Activated naive CD8-positive, alpha-beta T cell treated with anti-CD3 and anti-CD28 coated beads, Interleukin-2, amount 10 ng/mL, durations not matched to agents 7 days and 5 days (primary cell): ENCODE data around the gene RAB4B. TPM values are rescaled to one million over a fixed set of nuclear protein-coding genes. Genes with fewer than 3 reads are reported as not detected.
"Not testable (repeated sequence)": the region's sequence is repeated elsewhere in the genome, so short reads cannot be mapped to it uniquely, and the experiment has no call there.

Experiments used
- ATAC-seq: fragments of 150-1000 bp; cut with Tn5 transposase; one replicate; pipeline ENCODE4 v1.10.0; 2021; ENCODE audit warnings: low read depth, moderate library complexity
- POLR2A ChIA-PET: fragments of 350-600 bp; sonication (Branson Sonifier 250); formaldehyde crosslinking; loops from one replicate; lab custom pipeline; 2021; ENCODE audit warnings: antibody characterized with exemption; lab: Charles Lee
- DNase-seq: peaks from one replicate; pipeline ENCODE4 v3.0.0; 2021
- H3K27ac Mint-ChIP-seq: one replicate; pipeline ENCODE4 v1.8.0; 2022; ENCODE audit warnings: mild to moderate bottlenecking, mixed read lengths
- H3K27me3 Mint-ChIP-seq: one replicate; pipeline ENCODE4 v1.8.0; 2022; ENCODE audit warnings: mild to moderate bottlenecking, moderate library complexity, mixed read lengths
- H3K36me3 Mint-ChIP-seq: one replicate; pipeline ENCODE4 v1.8.0; 2021; ENCODE audit warnings: mild to moderate bottlenecking, mixed read lengths
- H3K4me1 Mint-ChIP-seq: one replicate; pipeline ENCODE4 v1.8.0; 2021; ENCODE audit warnings: mixed read lengths
- H3K4me3 Mint-ChIP-seq: one replicate; pipeline ENCODE4 v1.8.0; 2022; ENCODE audit warnings: mild to moderate bottlenecking, moderate library complexity, mixed read lengths
- H3K9me3 Mint-ChIP-seq: one replicate; pipeline ENCODE4 v1.8.0; 2021; ENCODE audit warnings: mixed read lengths
- total RNA-seq, 2 experiments: library from RNA; stranded (reverse); gene quantifications; one replicate each; pipeline ENCODE4 v1.2.3, GENCODE V29; 2021

RAB4B gene
- total RNA-seq, 2 experiments from 2014 or later, result 53.1 to 57.7 TPM

DNA sequence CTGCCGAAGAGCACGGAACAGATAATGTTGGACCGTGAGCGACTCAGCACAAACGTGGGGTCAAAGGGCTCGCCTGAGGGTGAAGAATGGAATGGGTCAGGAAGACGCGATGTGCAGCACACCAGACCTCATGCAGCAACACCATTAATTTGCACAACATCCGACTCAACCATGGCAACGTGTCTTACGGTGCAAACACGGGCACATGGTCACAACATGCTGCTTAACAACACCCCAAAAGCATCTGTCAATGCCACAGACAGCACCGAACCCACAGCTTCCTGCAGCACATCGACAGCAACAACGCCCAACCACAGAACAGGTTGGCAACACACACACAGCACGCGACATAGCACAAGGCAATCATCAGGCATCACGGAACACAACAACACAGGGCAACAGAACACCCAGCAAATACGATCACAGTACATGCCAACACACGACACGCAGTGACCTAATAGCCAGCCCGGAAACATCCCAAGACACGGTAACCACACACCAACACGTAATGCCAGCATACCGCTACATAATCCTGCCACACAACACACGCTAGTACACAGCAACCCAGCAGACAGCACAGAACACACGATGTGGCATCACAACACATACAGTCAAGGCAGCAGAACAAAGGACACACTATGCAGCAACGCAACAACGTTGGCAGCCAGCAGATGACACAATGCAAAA lies 48.8 kb downstream of the RAB4B start:
- DNase-seq, H3K27me3 Mint-ChIP-seq, POLR2A ChIA-PET, H3K9me3 Mint-ChIP-seq: not testable (repeated sequence)
- ATAC-seq, result peak; percentile 78
- Mint-ChIP-seq H3K36me3 (peaks cover 15% of the 10 kb centered on the region), H3K27ac (peak overlapping the region; percentile 75), H3K4me1 (peaks cover 17% of the 10 kb centered on the region), H3K4me3 (peak overlapping the region; percentile 18)

DNA sequence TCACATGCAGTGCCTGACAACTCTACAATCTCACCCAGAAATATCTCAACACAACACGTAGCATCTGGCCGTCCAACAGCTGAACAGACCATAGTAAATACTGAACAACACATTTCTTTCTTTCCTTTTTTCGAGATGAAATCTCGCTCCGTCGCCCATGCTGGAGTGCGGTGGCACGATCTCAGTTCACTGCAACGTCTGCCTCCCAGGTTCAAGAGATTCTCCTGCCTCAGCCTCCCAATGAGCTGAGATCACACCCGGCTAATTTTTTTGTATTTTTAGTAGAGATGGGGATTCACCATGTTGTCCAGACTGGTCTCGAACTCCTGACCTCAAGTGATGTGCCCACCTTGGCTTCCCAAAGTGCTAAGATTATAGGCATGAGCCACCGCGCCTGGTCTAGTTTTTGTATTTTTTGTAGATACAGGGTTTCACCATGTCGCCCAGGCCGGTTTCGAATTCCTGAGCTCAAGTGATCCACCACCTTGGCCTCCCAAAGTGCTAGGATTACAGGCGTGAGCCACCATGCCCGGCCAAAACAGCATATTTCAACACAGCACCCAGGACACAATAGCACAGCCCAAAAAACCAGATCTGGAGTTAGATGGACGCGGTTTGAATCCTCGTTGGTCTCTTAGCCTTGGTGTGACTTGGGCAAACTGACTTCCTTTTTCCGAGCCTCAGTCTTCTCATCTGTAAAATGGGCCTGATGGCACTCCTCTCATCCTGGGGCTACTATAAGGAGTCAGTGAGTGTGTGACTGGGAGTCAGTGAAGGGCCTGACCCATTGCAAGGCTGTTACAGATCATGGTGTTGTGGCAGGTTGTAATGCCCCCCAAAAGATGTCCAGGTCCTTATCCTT lies 49.6 kb downstream of the RAB4B start:
- H3K36me3 Mint-ChIP-seq, result peaks cover 15% of the 10 kb centered on the region
- peak overlapping the region; percentile 75 for H3K27ac Mint-ChIP-seq
- POLR2A ChIA-PET, result no interaction called here
- DNase-seq (no peak), ATAC-seq (no peak)
- no peak overlapping the region for H3K4me3 Mint-ChIP-seq
- H3K4me1 Mint-ChIP-seq, result peaks cover 19% of the 10 kb centered on the region
- no peaks in the 10 kb centered on the region for H3K27me3 Mint-ChIP-seq
- peaks cover 2% of the 10 kb centered on the region for H3K9me3 Mint-ChIP-seq

GRCh38 chr19:40829205-40829604 lies 51.2 kb downstream of the RAB4B start:
- H3K27ac Mint-ChIP-seq, result peak overlapping the region; percentile 44

DNA sequence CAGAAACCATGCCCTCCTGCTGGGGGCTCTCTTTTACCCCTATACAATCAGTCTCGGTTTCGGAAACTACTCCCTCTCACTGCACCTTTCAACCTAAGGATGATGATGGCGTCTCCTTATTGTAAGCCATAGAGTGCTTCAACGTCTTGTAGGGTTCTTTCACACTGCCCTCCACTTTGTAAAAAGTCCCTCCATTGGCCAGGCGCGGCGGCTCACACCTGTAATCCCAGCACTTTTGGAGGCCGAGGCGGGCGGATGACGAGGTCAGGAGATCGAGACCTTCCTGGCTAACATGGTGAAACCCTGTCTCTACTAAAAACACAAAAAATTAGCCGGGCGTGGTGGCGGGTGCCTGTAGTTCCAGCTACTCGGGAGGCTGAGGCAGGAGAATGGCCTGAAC lies 52.7 kb downstream of the RAB4B start:
- ATAC-seq, H3K27ac Mint-ChIP-seq, H3K27me3 Mint-ChIP-seq, POLR2A ChIA-PET, DNase-seq, H3K9me3 Mint-ChIP-seq, H3K4me3 Mint-ChIP-seq: not testable (repeated sequence)
- Mint-ChIP-seq H3K4me1 (peaks cover 23% of the 10 kb centered on the region), H3K36me3 (peaks cover 15% of the 10 kb centered on the region)

More at GRCh38 chr19:40829205-40829604, 51.2 kb downstream of the RAB4B start:
- POLR2A ChIA-PET, result no interaction called here
- peaks cover 25% of the 10 kb centered on the region for H3K4me1 Mint-ChIP-seq
- ATAC-seq, result no peak
- H3K4me3 Mint-ChIP-seq, result no peak overlapping the region
- peaks cover 15% of the 10 kb centered on the region for H3K36me3 Mint-ChIP-seq
- no peak for DNase-seq
- H3K27me3 Mint-ChIP-seq, result no peaks in the 10 kb centered on the region
- peaks cover 2% of the 10 kb centered on the region for H3K9me3 Mint-ChIP-seq

DNA sequence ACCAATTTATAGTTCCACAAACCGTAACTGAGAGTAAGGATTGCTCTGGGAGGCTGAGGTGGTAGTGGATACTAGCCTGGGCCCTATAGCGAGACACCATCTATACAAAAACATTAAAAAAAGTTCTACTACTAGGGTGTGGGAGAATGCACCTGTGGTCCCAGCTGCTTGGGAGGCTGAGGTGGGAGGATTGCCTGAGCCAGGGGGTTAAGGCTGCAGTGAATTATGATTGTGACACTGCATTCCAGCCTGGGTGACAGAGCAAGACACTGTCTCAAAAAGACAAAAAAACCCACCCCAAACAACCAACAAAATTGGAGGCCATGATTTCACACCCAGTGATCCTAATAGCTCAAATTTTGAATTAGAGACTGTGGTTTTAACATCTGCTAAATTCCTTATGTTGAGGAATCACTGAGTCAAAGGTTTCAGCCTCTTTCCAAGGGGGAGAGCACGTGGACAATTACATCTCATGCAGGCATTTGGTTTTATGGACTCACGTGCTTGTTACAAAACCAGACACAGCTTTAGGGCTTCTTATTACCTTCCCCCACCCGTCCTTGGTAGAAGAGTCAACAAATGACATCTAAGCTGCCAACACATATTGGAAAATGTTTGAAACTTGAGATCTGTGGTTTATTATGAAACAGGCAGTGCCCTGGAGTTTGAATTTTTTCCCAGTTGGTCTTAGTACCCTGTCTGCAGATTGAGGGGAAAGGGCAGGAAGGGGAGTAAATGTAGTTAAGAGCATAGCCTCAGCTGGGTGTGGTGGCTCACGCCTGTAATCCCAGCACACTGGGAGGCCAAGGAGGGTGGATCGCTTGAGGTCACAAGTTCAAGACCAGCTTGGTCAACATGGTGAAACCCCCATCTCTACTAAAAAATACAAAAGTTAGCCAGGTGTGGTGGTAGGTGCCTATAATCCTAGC lies 53.7 kb downstream of the RAB4B start:
- H3K4me3 Mint-ChIP-seq, result no peak overlapping the region
- POLR2A ChIA-PET, result interaction anchor here (1.6 kb wide), 1 partner anchor 12 kb away, joined by 3 read pairs; no protein-coding TSS in a partner anchor
- DNase-seq (no peak), ATAC-seq (no peak)
- peaks cover 17% of the 10 kb centered on the region for H3K4me1 Mint-ChIP-seq
- no peaks in the 10 kb centered on the region for H3K27me3 Mint-ChIP-seq
- peaks cover 2% of the 10 kb centered on the region for H3K9me3 Mint-ChIP-seq
- no peak overlapping the region for H3K27ac Mint-ChIP-seq
- H3K36me3 Mint-ChIP-seq, result peaks cover 10% of the 10 kb centered on the region

DNA sequence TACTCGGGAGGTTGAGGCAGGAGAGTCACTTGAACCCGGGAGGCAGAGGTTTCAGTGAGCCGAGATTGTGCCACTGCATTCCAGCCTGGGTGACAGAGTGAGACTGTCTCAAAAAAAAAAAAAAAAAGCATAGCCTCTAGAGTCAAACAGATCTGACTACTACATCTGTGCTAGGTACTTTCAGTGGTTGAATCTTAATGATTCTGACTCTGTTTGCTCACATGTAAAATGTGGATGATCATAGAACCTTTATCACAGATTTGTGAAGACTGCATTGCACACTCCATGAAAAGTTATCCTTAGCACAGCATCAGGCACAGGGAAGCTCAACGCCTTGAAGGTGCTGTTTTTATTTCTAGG lies 54.4 kb downstream of the RAB4B start:
- not testable (repeated sequence) for H3K36me3 Mint-ChIP-seq, DNase-seq, H3K4me3 Mint-ChIP-seq, H3K9me3 Mint-ChIP-seq, H3K27ac Mint-ChIP-seq, ATAC-seq, H3K27me3 Mint-ChIP-seq
- POLR2A ChIA-PET, result interaction anchor here (1.6 kb wide), 1 partner anchor 11 kb away, joined by 3 read pairs; no protein-coding TSS in a partner anchor
- H3K4me1 Mint-ChIP-seq, result peaks cover 11% of the 10 kb centered on the region

GRCh38 chr19:40833728-40834533 lies 55.9 kb downstream of the RAB4B start:
- not testable (repeated sequence) for H3K9me3 Mint-ChIP-seq, H3K36me3 Mint-ChIP-seq, DNase-seq, ATAC-seq, H3K27me3 Mint-ChIP-seq
- peak overlapping the region; percentile 54 for H3K4me3 Mint-ChIP-seq
- POLR2A ChIA-PET, result interaction anchor here (0.6 kb wide), 1 partner anchor 15 kb away, joined by 3 read pairs; no protein-coding TSS in a partner anchor
- peaks cover 11% of the 10 kb centered on the region for H3K4me1 Mint-ChIP-seq
- peak overlapping the region; percentile 70 for H3K27ac Mint-ChIP-seq

DNA sequence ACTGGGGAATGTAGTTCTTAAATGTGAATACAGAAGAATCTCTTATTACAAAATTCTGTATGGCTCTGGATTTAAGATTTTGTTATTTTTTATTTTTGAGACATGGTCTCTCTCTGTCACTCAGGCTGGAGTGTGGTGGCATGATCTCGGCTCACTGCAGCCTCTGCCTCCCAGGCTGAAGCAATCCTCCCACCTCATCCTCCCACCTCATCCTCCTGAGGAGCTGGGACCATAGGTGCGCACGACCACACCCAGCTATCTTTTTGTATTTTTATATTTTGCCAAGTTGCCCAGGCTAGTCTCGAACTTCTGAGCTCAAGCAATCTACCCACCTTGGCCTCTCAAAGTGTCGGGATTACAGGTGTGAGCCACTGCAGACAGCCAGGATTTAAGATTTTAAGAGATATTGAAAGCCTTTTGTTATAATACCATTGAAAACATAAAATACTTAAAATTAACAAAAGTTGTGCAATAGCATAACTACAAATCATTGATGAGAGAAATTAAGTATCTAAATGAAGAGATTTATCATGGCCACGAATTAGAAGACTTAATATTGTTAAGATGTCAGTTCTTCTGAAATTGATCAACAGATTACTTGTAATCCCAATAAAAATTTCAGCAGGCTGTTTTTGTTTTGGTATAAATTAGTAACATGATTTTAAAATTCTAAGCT lies 58.8 kb downstream of the RAB4B start:
- Mint-ChIP-seq H3K4me1 (peaks cover 14% of the 10 kb centered on the region), H3K9me3 (no peaks in the 10 kb centered on the region), H3K27me3 (peaks cover 31% of the 10 kb centered on the region), H3K36me3 (no peaks in the 10 kb centered on the region), H3K4me3 (no peak overlapping the region), H3K27ac (no peak overlapping the region)
- POLR2A ChIA-PET, result no interaction called here
- DNase-seq, result no peak
- no peak for ATAC-seq

- Mint-ChIP-seq H3K4me1 (peaks cover 12% of the 10 kb centered on the region), H3K27me3 (peaks cover 31% of the 10 kb centered on the region)
- not testable (repeated sequence) for H3K9me3 Mint-ChIP-seq, DNase-seq, H3K4me3 Mint-ChIP-seq, H3K36me3 Mint-ChIP-seq, H3K27ac Mint-ChIP-seq, ATAC-seq
- POLR2A ChIA-PET, result interaction anchor here (0.7 kb wide), 1 partner anchor 35 kb away, joined by 8 read pairs; no protein-coding TSS in a partner anchor
Measured at GRCh38 chr19:40838477-40838876, 60.4 kb downstream of the RAB4B start.

DNA sequence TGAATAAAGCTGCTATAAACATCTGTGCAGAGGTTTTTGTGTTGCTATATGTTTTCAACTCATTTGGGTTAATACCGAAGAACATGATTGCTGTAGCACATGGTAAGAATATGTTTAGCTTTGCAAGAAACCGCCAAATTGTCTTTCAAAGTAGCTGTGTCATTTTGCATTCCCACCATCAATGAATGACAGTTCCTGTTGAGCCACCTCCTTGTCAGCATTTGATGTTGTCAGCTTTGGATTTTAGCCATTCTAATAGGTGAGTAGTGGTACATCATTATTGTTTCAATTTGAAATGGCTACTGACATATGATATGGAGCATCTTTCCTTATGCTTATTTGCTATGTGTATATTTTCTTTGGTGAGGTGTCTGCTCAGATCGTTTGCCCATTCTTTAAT lies 64.0 kb downstream of the RAB4B start:
- H3K36me3 Mint-ChIP-seq, DNase-seq, H3K27ac Mint-ChIP-seq, POLR2A ChIA-PET, H3K4me3 Mint-ChIP-seq, H3K9me3 Mint-ChIP-seq, ATAC-seq: not testable (repeated sequence)
- H3K4me1 Mint-ChIP-seq, result peaks cover 22% of the 10 kb centered on the region
- H3K27me3 Mint-ChIP-seq, result peaks cover 35% of the 10 kb centered on the region

DNA sequence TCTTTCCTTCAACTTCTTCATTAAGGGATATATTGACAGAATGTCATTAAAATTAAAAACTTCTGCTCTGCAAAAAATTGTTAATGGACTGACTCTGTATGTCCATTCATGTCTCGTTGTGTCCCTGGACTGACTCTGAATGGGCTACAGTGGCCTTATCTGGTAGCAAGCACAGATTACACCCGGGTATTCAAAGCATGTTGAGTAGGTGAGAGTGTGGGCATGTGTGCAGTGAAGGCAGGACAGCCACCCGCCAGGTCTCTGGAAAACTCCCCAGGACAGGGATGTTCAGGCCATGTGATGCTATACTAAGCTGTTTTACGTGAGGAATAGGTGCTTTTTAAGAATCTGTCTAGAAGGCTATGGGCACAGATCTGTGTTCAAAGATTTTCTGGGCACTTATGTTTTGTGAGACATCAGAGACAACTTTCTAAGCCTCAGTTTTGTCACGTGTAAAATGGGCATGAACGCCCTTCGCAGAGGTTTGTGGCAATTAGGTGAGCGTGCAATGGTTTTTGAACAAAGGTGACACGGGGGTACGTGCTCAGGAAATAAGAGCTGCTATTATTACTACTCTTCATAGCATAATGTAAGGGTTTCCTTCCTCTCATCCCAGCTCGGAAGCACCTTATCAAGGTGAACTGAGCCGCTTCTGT lies 65.1 kb downstream of the RAB4B start:
- peaks cover 40% of the 10 kb centered on the region for H3K27me3 Mint-ChIP-seq
- peaks cover 25% of the 10 kb centered on the region for H3K4me1 Mint-ChIP-seq
- H3K27ac Mint-ChIP-seq, result peak overlapping the region; percentile 87
- DNase-seq, H3K9me3 Mint-ChIP-seq, H3K36me3 Mint-ChIP-seq: not testable (repeated sequence)
- POLR2A ChIA-PET, result interaction anchor here (0.9 to 1.3 kb wide), 2 partner anchors 11 to 32 kb away, joined by 3 to 6 read pairs; no protein-coding TSS in a partner anchor
- H3K4me3 Mint-ChIP-seq, result peak overlapping the region; percentile 62
- ATAC-seq, result peak; percentile 31
